ENCODE results near the gene KIR3DL2.
"Not testable (repeated sequence)": the region's sequence is repeated elsewhere in the genome, so short reads cannot be mapped to it uniquely, and the experiment has no call there.

Gene KIR3DL2

DNA sequence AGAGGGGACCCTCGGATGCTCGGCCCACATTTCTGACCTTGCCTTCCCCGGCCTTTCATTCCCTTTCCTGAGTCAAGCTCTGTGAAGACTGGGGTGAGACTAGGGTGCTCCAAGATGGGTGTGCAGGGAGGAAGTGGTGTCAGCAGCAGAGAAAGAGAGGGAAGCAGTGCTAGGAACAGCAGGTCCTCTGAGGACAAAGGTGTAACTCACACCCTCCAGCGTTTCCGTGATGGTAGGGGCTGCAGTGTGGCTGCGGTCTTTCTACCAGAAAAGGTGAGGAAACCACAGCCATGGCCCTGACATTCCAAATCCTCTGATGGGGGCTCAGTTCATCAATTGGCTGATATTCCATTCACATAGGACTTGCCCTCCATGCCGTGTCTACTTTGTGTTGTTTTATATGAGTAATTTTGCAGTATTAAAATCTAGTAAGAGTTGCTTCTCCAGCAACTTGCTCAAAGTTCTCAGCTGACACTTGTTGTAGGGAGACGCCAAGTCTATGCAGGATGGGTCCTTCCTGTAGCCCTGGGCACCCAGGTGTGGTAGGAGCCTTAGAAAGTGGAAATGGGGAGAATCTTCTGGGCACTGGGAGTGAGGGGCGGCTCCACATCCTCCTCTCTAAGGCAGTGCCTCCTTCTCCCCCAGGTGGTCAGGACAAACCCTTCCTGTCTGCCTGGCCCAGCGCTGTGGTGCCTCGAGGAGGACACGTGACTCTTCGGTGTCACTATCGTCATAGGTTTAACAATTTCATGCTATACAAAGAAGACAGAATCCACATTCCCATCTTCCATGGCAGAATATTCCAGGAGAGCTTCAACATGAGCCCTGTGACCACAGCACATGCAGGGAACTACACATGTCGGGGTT is 32.3 kb upstream of the KIR3DL2 start:
- TF ChIP-seq, protein P1, sequence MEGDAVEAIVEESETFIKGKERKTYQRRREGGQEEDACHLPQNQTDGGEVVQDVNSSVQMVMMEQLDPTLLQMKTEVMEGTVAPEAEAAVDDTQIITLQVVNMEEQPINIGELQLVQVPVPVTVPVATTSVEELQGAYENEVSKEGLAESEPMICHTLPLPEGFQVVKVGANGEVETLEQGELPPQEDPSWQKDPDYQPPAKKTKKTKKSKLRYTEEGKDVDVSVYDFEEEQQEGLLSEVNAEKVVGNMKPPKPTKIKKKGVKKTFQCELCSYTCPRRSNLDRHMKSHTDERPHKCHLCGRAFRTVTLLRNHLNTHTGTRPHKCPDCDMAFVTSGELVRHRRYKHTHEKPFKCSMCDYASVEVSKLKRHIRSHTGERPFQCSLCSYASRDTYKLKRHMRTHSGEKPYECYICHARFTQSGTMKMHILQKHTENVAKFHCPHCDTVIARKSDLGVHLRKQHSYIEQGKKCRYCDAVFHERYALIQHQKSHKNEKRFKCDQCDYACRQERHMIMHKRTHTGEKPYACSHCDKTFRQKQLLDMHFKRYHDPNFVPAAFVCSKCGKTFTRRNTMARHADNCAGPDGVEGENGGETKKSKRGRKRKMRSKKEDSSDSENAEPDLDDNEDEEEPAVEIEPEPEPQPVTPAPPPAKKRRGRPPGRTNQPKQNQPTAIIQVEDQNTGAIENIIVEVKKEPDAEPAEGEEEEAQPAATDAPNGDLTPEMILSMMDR (IDR thresholded peaks at IDR 0.05; ENCODE audit: low read depth, low read length, missing control alignments), result no peak

DNA sequence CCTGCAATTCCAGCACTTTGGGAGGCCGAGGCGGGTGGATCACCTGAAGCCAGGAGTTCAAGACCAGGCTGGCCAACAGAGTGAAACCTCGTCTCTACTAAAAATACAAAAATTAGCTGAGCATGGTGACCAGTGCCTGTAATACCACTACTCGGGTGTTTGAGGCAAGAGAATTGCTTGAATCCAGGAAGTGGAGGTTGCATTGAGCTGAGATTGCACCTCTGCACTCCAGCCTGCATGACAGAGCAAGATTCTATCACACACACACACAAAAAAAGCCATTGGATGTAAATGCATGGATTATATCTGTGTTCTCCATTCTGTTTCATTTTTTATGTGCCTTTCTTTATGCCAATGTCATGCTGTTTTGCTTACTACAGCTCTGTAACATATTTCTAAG is 25.8 kb upstream of the KIR3DL2 start:
- not testable (repeated sequence) for H3K4me3 ChIP-seq (ENCODE audit: low read depth, low read length); DNase-seq (ENCODE audit: low read depth)

More for the DNA sequence above, 32.3 kb upstream of the KIR3DL2 start:
- no peak for DNase-seq (ENCODE audit: low read depth)
- H3K4me3 ChIP-seq (ENCODE audit: low read depth, low read length), result no peak overlapping the region

DNA sequence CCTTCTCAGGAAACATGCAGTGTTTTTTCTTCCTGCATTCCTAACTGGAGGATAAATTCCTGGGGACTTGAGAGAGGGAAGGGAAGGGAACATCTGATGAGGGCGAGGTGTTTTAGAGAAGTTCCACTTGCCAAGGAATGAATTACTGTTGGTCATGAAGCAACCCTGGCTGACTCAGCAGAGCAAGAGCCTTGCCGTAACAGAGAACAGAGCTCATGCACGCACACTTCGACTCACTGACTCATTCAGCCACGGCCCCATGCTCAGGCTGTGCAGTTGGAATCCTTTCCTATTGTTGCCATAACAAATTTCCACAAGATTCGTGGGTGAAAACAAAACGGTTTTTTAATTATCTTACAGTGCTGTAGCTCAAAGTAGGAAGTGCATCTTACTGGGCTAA is 24.9 kb upstream of the KIR3DL2 start:
- not testable (repeated sequence) for DNase-seq (ENCODE audit: low read depth); H3K4me3 ChIP-seq (ENCODE audit: low read depth, low read length)

DNA sequence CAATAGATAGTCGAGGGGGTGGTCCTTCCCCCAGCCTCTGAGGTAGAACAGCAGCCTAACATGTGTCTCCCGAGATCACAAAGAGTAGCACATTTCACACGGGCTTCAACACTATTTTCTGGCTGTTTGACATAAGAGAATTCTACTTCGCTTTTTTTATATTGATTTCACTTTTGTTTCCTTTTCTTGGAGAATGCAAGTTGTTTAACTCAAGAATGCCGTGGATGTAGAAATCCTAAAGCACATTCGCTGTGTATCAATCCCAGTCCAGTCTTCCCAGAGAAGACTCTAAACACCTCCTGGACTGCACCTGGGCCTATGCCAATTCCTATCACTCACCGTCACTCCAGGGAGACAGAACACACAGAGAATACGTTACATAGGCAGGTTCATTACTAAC is 22.2 kb upstream of the KIR3DL2 start:
- not testable (repeated sequence) for H3K4me3 ChIP-seq (ENCODE audit: low read depth, low read length); DNase-seq (ENCODE audit: low read depth)

DNA sequence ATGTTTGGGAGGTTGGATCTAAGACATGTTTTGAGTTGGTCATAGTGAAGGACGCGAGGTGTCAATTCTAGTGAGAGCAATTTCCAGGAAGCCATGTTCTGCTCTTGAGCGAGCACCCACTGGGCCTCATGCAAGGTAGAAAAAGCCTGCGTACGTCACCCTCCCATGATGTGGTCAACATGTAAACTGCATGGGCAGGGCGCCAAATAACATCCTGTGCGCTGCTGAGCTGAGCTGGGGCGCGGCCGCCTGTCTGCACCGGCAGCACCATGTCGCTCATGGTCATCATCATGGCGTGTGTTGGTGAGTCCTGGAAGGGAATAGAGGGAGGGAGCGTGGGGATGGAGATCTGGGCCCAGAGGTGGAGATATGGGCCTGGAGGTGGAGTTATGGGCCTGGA is 17.7 kb upstream of the KIR3DL2 start, which contains the start of gene KIR2DS4:
Gene KIR2DS4, plus strand, starts transcription at position 181 of the 400 bp plus-strand sequence.
- not testable (repeated sequence) for H3K4me3 ChIP-seq (ENCODE audit: low read depth, low read length); DNase-seq (ENCODE audit: low read depth)

DNA sequence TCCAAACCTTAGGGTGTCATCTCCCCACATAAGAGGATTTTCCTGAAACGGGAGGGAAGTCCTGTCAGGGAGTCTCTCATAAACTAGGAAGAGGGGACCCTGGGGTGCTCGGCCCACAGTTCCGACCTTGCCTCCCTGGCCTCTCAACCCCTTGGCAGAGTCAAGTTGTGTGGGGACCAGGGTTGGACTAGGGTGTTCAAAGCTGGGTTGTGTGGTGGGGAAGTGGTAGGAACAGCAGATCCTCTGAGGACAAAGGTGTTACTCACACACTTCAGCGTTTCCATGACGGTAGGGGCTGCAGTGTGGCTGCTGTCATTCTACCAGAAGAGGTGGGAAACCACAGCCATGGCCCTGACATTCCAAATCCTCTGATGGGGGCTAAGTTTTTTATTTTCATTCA is 15.1 kb upstream of the KIR3DL2 start:
- not testable (repeated sequence) for DNase-seq (ENCODE audit: low read depth)

DNA sequence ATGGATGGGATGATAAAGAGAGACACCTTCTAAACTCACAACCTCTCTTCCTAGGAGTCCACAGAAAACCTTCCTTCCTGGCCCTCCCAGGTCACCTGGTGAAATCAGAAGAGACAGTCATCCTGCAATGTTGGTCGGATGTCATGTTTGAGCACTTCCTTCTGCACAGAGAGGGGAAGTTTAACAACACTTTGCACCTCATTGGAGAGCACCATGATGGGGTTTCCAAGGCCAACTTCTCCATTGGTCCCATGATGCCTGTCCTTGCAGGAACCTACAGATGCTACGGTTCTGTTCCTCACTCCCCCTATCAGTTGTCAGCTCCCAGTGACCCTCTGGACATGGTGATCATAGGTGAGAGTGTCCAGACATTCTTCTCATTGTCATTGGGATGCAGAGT is 12.7 kb upstream of the KIR3DL2 start:
- DNase-seq (ENCODE audit: low read depth); H3K4me3 ChIP-seq (ENCODE audit: low read depth, low read length): not testable (repeated sequence)

More for the DNA sequence above, 15.1 kb upstream of the KIR3DL2 start:
- H3K4me3 ChIP-seq (ENCODE audit: low read depth, low read length), result not testable (repeated sequence)

DNA sequence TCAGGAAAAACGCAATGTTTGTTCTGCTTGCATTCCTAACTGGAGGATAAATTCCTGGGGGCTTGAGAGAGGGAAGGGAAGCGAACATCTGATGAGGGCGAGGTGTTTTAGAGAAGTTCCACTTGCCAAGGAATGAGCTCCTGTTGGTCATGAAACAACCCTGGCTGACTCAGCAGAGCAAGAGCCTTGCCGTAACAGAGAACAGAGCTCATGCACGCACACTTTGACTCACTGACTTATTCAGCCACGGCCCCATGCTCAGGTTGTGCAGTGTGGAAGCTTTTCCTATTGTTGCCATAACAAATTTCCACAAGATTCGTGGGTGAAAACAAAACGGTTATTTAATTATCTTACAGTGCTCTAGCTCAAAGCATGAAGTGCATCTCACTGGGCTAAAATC is 7.1 kb upstream of the KIR3DL2 start:
- not testable (repeated sequence) for DNase-seq (ENCODE audit: low read depth); H3K4me3 ChIP-seq (ENCODE audit: low read depth, low read length)

DNA sequence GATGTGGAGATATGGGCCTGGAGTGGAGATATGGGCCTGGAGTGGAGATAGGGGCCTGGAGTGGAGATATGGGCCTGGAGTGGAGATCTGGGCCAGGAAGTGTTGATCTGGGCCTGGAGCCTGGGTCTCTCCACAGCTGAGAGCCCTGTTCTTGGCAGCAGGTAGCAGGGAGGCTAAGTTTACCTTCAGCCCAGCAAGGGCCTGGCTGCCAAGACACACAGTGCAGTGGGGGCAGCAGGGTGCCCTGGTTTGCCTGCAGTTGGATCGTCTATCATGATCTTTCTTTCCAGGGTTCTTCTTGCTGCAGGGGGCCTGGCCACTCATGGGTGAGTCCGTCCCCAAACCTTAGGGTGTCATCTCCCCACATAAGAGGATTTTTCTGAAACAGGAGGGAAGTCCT is 687 bp downstream of the KIR3DL2 start:
- TF ChIP-seq, protein P1 (IDR thresholded peaks at IDR 0.05; ENCODE audit: low read depth, low read length, missing control alignments), result no peak
- no peak for DNase-seq (ENCODE audit: low read depth)
- no peak overlapping the region for H3K4me3 ChIP-seq (ENCODE audit: low read depth, low read length)

DNA sequence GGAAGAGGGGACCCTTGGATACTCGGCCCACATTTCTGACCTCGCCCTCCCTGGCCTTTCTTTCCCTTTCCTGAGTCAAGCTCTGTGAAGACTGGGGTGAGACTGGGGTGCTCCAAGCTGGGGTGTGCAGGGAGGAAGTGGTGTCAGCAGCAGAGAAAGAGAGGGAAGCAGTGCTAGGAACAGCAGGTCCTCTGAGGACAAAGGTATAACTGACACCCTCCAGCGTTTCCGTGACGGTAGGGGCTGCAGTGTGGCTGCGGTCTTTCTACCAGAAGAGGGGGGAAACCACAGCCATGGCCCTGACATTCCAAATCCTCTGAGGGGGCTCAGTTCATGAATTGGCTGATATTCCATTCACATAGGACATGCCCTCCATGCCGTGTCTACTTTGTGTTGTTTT is 1.1 kb downstream of the KIR3DL2 start:
- TF ChIP-seq, protein P1 (IDR thresholded peaks at IDR 0.05; ENCODE audit: low read depth, low read length, missing control alignments), result no peak
- DNase-seq (ENCODE audit: low read depth), result no peak
- H3K4me3 ChIP-seq (ENCODE audit: low read depth, low read length), result no peak overlapping the region

DNA sequence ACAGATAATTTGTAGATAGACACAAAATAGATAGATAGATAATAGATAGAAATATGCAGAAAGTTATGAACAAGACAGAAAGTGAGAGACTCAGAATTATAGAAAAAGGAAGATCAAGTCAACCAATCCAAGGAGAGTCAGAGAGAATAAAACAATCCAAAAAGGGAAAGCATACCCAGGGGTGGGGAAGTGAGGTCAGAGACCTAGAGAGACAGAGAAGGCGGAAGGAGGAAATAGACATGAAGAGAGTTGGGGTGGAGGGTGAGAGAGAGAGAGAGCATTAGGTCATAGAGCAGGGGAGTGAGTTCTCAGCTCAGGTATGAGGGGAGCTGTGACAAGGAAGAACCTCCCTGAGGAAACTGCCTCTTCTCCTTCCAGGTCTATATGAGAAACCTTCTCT is 5.0 kb downstream of the KIR3DL2 start:
- H3K4me3 ChIP-seq (ENCODE audit: low read depth, low read length); DNase-seq (ENCODE audit: low read depth): not testable (repeated sequence)

DNA sequence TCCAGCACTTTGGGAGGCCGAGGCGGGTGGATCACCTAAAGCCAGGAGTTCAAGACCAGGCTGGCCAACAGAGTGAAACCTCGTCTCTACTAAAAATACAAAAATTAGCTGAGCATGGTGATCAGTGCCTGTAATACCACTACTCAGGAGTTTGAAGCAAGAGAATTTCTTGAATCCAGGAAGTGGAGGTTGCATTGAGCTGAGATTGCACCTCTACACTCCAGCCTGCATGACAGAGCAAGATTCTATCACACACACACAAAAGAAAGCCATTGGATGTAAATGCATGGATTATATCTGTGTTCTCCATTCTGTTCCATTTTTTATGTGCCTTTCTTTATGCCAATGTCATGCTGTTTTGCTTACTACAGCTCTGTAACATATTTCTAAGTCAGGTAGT is 8.2 kb downstream of the KIR3DL2 start:
- not testable (repeated sequence) for DNase-seq (ENCODE audit: low read depth); H3K4me3 ChIP-seq (ENCODE audit: low read depth, low read length)

DNA sequence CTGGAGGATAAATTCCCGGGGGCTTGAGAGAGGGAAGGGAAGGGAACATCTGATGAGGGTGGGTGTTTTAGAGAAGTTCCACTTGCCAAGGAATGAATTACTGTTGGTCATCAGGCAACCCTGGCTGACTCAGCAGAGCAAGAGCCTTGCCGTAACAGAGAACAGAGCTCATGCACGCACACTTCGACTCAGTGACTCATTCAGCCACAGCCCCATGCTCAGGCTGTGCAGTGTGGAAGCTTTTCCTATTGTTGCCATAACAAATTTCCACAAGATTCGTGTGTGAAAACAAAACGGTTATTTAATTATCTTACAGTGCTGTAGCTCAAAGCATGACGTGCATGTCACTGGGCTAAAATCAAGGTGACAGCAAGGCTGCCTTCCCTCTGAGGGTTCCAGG is 9.2 kb downstream of the KIR3DL2 start:
- DNase-seq (ENCODE audit: low read depth); H3K4me3 ChIP-seq (ENCODE audit: low read depth, low read length): not testable (repeated sequence)

DNA sequence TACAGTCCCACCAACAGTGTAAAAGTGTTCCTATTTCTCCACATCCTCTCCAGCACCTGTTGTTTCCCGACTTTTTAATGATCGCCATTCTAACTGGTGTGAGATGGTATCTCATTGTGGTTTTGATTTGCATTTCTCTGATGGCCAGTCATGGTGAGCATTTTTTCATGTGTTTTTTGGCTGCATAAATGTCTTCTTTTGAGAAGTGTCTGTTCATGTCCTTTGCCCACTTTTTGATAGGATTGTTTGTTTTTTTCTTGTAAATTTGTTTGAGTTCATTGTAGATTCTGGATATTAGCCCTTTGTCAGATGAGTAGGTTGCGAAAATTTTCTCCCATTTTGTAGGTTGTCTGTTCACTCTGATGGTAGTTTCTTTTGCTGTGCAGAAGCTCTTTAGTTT is 13.2 kb downstream of the KIR3DL2 start:
- H3K4me3 ChIP-seq (ENCODE audit: low read depth, low read length); DNase-seq (ENCODE audit: low read depth): not testable (repeated sequence)

Measured in GM12864 (cell line).